SK-N-SH (cell line): ENCODE data around the gene TRIM62. TPM values are rescaled to one million over a fixed set of nuclear protein-coding genes. Genes with fewer than 3 reads are reported as not detected.

Source experiments
- CTCF ChIA-PET: fragments of 300-600, 350-600 bp; formaldehyde crosslinking; extraction: SDS; loops from one replicate; lab custom pipeline; 2021; lab: Yijun Ruan, JAX
- POLR2A ChIA-PET: fragments of 350-600 bp; sonication (Branson Sonifier 250); formaldehyde crosslinking; extraction: SDS; loops from one replicate; lab custom pipeline; 2020; ENCODE audit warnings: antibody characterized with exemption, inconsistent platforms; lab: Yijun Ruan, JAX
- DNase-seq: peaks from one replicate; pipeline ENCODE4 v3.0.0; 2012
- H2AFZ ChIP-seq: fragments of 200-600 bp; sonication (generic); 2 replicates; pipeline ENCODE4 v1.8.1; 2016; ENCODE audit warnings: antibody characterized with exemption, mild to moderate bottlenecking, low read depth
- H3F3A ChIP-seq: fragments of 200-600 bp; sonication (generic); replicated peaks from 2 replicates; pipeline ENCODE3; 2016; ENCODE audit warnings: antibody characterized with exemption, mild to moderate bottlenecking; ENCODE audit not compliant: insufficient read depth
- H3K27ac ChIP-seq, 2 experiments: fragments of 200-500 bp in 1 of 2; fragments of 200-600 bp in 1 of 2; sonication (Bioruptor generic) in 1 of 2; sonication (generic), shearing (Covaris generic) in 1 of 2; 2 replicates each; pipeline versions ENCODE4 v1.5.1 to v1.6.1; 2014 to 2016; ENCODE audit warnings: low read depth in 2 of 2, inconsistent platforms in 1 of 2, low read length in 1 of 2, mild to moderate bottlenecking in 1 of 2, mixed read lengths in 1 of 2
- H3K27me3 ChIP-seq: fragments of 200-600 bp; sonication (generic), shearing (Covaris generic); 2 replicates; pipeline ENCODE4 v1.6.1; 2016; ENCODE audit warnings: mixed run types; ENCODE audit not compliant: insufficient read depth
- H3K36me3 ChIP-seq, 2 experiments: fragments of 200-500 bp in 1 of 2; fragments of 200-600 bp in 1 of 2; sonication (Bioruptor generic) in 1 of 2; sonication (generic) in 1 of 2; replicated peaks in 1 of 2; 2 replicates each; pipeline versions ENCODE3 to v1.5.1; 2014 to 2016; ENCODE audit warnings: low read length in 1 of 2, mild to moderate bottlenecking in 1 of 2; ENCODE audit not compliant: insufficient read depth in 2 of 2, control insufficient read depth in 1 of 2
- H3K4me1 ChIP-seq, 2 experiments: fragments of 200-500 bp in 1 of 2; fragments of 200-600 bp in 1 of 2; sonication (Bioruptor generic) in 1 of 2; sonication (generic), shearing (Covaris generic) in 1 of 2; 2 replicates each; pipeline versions ENCODE4 v1.5.1 to v1.6.1; 2014 to 2016; ENCODE audit warnings: low read depth in 1 of 2, low read length in 1 of 2, mixed run types in 1 of 2; ENCODE audit not compliant: insufficient read depth in 2 of 2, control insufficient read depth in 1 of 2
- H3K4me2 ChIP-seq: fragments of 200-600 bp; sonication (generic), shearing (Covaris generic); 2 replicates; pipeline ENCODE4 v1.6.1; 2017; ENCODE audit warnings: mixed run types
- H3K4me3 ChIP-seq, 2 experiments: fragments of 200-500 bp in 1 of 2; fragments of 200-600 bp in 1 of 2; sonication (Bioruptor generic) in 1 of 2; sonication (generic), shearing (Covaris generic) in 1 of 2; 2 replicates each; pipeline versions ENCODE4 v1.5.1 to v1.8.1; 2014 to 2016; ENCODE audit warnings: low read depth in 2 of 2, inconsistent platforms in 1 of 2, low read length in 1 of 2, mild to moderate bottlenecking in 1 of 2, mixed read lengths in 1 of 2, moderate library complexity in 1 of 2
- H3K79me2 ChIP-seq: fragments of 200-600 bp; sonication (generic); 2 replicates; pipeline ENCODE4 v1.8.1; 2017; ENCODE audit warnings: mild to moderate bottlenecking; ENCODE audit not compliant: insufficient read depth
- H3K9ac ChIP-seq: fragments of 200-600 bp; sonication (generic); 2 replicates; pipeline ENCODE4 v1.6.1; 2017; ENCODE audit warnings: mixed run types
- H3K9me2 ChIP-seq: fragments of 200-600 bp; sonication (generic); 2 replicates; pipeline ENCODE4 v1.6.1; 2017; ENCODE audit warnings: mixed run types
- H3K9me3 ChIP-seq: fragments of 200-600 bp; sonication (generic); 2 replicates; pipeline ENCODE4 v1.6.1; 2017; ENCODE audit warnings: mixed run types, mild to moderate bottlenecking, moderate library complexity
- H4K20me1 ChIP-seq: fragments of 200-600 bp; sonication (generic); 2 replicates; pipeline ENCODE4 v1.6.1; 2017; ENCODE audit warnings: mild to moderate bottlenecking, mixed run types; ENCODE audit not compliant: insufficient read depth
- ELF1 ChIP-seq: IDR thresholded peaks from 2 replicates; pipeline ENCODE4 v1.4.0; 2012
- GABPA ChIP-seq: IDR thresholded peaks from 2 replicates; pipeline ENCODE4 v1.4.0; 2012; ENCODE audit warnings: low read depth, mild to moderate bottlenecking
- GATA2 ChIP-seq: sonication (generic); formaldehyde crosslinking; IDR thresholded peaks from 2 replicates; pipeline ENCODE4 v1.5.0; 2020; ENCODE audit warnings: mild to moderate bottlenecking, missing genetic modification reagents
- MEF2A ChIP-seq: IDR thresholded peaks from 2 replicates; pipeline ENCODE4 v1.4.0; 2012; ENCODE audit warnings: low read depth, borderline replicate concordance
- NFIC ChIP-seq: IDR thresholded peaks from 2 replicates; pipeline ENCODE4 v1.4.0; 2012; ENCODE audit warnings: borderline replicate concordance
- POLR2AphosphoS5 ChIP-seq: IDR thresholded peaks from 2 replicates; pipeline ENCODE4 v1.6.1; 2012; ENCODE audit warnings: low read depth, low read length
- RCOR1 ChIP-seq: fragments of 150-350 bp; IDR thresholded peaks from 2 replicates; pipeline ENCODE4 v1.6.1; 2017; ENCODE audit warnings: antibody characterized with exemption, low read length
- RFX5 ChIP-seq: IDR thresholded peaks from 2 replicates; pipeline ENCODE4 v1.6.1; 2012; ENCODE audit warnings: mild to moderate bottlenecking, improper control_type of control experiment, low read length
- RXRA ChIP-seq: IDR thresholded peaks from 2 replicates; pipeline ENCODE4 v1.4.0; 2012; ENCODE audit warnings: low read depth, mild to moderate bottlenecking, borderline replicate concordance
- TAF1 ChIP-seq: IDR thresholded peaks from 2 replicates; pipeline ENCODE4 v1.6.1; 2012; ENCODE audit warnings: low read depth, mild to moderate bottlenecking, low read length, moderate library complexity, borderline replicate concordance
- TCF12 ChIP-seq: IDR thresholded peaks from 2 replicates; pipeline ENCODE4 v1.4.0; 2012
- TEAD4 ChIP-seq: IDR thresholded peaks from 2 replicates; pipeline ENCODE4 v1.4.0; 2012; ENCODE audit warnings: mild to moderate bottlenecking, borderline replicate concordance; ENCODE audit not compliant: insufficient read depth
- WGBS: methylation state at CpG from one replicate; pipeline ENCODE4 v1.1.6; 2017; ENCODE audit warnings: low lambda C conversion rate; 5-methylcytosine and 5-hydroxymethylcytosine counted together
- polyA plus RNA-seq, 3 experiments: library from polyadenylated mRNA; depleted of rRNA; stranded (reverse); fragments of >200 nt; gene quantifications; 2 replicates each; pipeline ENCODE4 v1.2.3, GENCODE V29; 2012
- TF ChIP-seq, protein P1 (sequence below): IDR thresholded peaks from 2 replicates; pipeline ENCODE4 v1.4.0; 2012; ENCODE audit warnings: low read depth, borderline replicate concordance
- TF ChIP-seq, protein P2 (sequence below): IDR thresholded peaks from 2 replicates; pipeline ENCODE4 v1.4.0; 2012; ENCODE audit warnings: low read depth
- TF ChIP-seq, protein P3 (sequence below): fragments of 150-350 bp; IDR thresholded peaks from 2 replicates; pipeline ENCODE4 v1.6.1; 2016; ENCODE audit warnings: mild to moderate bottlenecking, low read depth, low read length
- TF ChIP-seq, protein P4 (sequence below): IDR thresholded peaks from 2 replicates; pipeline ENCODE4 v1.4.0; 2012; ENCODE audit warnings: low read depth, borderline replicate concordance

Gene TRIM62
- polyA plus RNA-seq, 1 of the 3 experiments (the other 2 are of a cell fraction), result 4.4 TPM

DNA sequence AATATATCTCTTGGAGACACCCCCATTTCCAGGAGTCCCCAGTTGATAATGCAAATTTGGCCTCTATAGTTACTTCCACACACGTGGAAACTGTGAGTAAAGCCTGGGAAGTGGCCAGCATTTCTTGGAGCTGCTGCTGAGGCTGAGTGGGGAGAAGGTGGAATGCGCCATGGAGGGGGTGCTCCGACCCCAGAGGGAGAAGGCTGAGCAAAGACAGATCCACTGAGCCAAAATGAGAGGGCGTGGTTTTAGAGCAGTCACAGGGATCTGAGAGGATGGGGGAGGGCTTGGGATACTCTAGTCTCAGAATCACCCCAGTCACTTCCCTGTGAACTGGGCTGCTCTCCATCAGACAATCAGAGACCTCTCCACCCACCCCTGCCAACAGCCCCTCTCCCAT is 38.7 kb downstream of the TRIM62 start:
- no peak overlapping the region for H3K9ac ChIP-seq
- H3K4me1 ChIP-seq, result peaks cover 10 to 26% of the 10 kb centered on the region in 2 experiments; a peak in 2 of 4 replicates
- H2AFZ ChIP-seq, result no peak overlapping the region
- TF ChIP-seq, protein P1, sequence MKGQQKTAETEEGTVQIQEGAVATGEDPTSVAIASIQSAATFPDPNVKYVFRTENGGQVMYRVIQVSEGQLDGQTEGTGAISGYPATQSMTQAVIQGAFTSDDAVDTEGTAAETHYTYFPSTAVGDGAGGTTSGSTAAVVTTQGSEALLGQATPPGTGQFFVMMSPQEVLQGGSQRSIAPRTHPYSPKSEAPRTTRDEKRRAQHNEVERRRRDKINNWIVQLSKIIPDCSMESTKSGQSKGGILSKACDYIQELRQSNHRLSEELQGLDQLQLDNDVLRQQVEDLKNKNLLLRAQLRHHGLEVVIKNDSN, result no peak
- no peak for TF ChIP-seq GABPA
- TF ChIP-seq, protein P2, sequence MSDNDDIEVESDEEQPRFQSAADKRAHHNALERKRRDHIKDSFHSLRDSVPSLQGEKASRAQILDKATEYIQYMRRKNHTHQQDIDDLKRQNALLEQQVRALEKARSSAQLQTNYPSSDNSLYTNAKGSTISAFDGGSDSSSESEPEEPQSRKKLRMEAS, result no peak
- TF ChIP-seq ELF1, result no peak
- TF ChIP-seq GATA2 (CRISPR knock-in tag), result no peak
- TF ChIP-seq, protein P3, sequence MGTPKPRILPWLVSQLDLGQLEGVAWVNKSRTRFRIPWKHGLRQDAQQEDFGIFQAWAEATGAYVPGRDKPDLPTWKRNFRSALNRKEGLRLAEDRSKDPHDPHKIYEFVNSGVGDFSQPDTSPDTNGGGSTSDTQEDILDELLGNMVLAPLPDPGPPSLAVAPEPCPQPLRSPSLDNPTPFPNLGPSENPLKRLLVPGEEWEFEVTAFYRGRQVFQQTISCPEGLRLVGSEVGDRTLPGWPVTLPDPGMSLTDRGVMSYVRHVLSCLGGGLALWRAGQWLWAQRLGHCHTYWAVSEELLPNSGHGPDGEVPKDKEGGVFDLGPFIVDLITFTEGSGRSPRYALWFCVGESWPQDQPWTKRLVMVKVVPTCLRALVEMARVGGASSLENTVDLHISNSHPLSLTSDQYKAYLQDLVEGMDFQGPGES, result no peak
- no peak for TF ChIP-seq NFIC
- no peak for TF ChIP-seq RXRA
- no peak for TF ChIP-seq RCOR1
- TF ChIP-seq, protein P4, sequence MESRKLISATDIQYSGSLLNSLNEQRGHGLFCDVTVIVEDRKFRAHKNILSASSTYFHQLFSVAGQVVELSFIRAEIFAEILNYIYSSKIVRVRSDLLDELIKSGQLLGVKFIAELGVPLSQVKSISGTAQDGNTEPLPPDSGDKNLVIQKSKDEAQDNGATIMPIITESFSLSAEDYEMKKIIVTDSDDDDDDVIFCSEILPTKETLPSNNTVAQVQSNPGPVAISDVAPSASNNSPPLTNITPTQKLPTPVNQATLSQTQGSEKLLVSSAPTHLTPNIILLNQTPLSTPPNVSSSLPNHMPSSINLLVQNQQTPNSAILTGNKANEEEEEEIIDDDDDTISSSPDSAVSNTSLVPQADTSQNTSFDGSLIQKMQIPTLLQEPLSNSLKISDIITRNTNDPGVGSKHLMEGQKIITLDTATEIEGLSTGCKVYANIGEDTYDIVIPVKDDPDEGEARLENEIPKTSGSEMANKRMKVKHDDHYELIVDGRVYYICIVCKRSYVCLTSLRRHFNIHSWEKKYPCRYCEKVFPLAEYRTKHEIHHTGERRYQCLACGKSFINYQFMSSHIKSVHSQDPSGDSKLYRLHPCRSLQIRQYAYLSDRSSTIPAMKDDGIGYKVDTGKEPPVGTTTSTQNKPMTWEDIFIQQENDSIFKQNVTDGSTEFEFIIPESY, result no peak
- TF ChIP-seq POLR2AphosphoS5, result no peak
- no peak for TF ChIP-seq TCF12
- no peak for TF ChIP-seq MEF2A
- TF ChIP-seq TAF1, result no peak
- TF ChIP-seq RFX5, result no peak
- no peak for TF ChIP-seq TEAD4
- no peaks in the 10 kb centered on the region for H3K9me3 ChIP-seq
- ChIA-PET CTCF (interaction anchor here (2.6 kb wide), 1 partner anchor 16 kb away, joined by 19 read pairs; no protein-coding TSS in a partner anchor), POLR2A (no interaction called here)
- no peaks in the 10 kb centered on the region for H4K20me1 ChIP-seq
- no peak for DNase-seq
- H3K27me3 ChIP-seq, result no peaks in the 10 kb centered on the region
- WGBS, result 65% methylated on average over 4 of the region's 4 CpGs
- H3K4me2 ChIP-seq, result peak overlapping the region; percentile 38; the same call in 1 of the 2 replicates
- H3K4me3 ChIP-seq, result no peak overlapping the region
- no peaks in the 10 kb centered on the region for H3K79me2 ChIP-seq
- H3K9me2 ChIP-seq, result no peaks in the 10 kb centered on the region
- H3K27ac ChIP-seq, result no peak overlapping the region
- no peaks in the 10 kb centered on the region for H3F3A ChIP-seq
- H3K36me3 ChIP-seq, result peaks cover 0 to 20% of the 10 kb centered on the region in 2 experiments
